Activated CD4-positive, alpha-beta T cell treated with anti-CD3 and anti-CD28 coated beads for 36 hours (primary cell): ENCODE measurements around the gene METTL1. TPM values are rescaled to one million over a fixed set of nuclear protein-coding genes. Genes with fewer than 3 reads are reported as not detected.

ENCODE experiments used
- ATAC-seq: fragments of 200-7000 bp; cut with Tn5 transposase; one replicate; pipeline ENCODE4 v1.10.0; 2021; ENCODE audit warnings: mild to moderate bottlenecking, moderate library complexity
- CTCF ChIA-PET: fragments of 350-600 bp; sonication (Branson Sonifier 250); formaldehyde crosslinking; loops from one replicate; lab custom pipeline; 2021; ENCODE audit warnings: antibody characterized with exemption; lab: Charles Lee
- POLR2A ChIA-PET: fragments of 350-600 bp; sonication (Branson Sonifier 250); formaldehyde crosslinking; loops from one replicate; lab custom pipeline; 2021; ENCODE audit warnings: antibody characterized with exemption, inconsistent platforms; lab: Charles Lee
- DNase-seq: peaks from one replicate; pipeline ENCODE4 v3.0.0-alpha.2; 2020
- H3K27ac Mint-ChIP-seq: one replicate; pipeline ENCODE4 v1.8.0; 2021; ENCODE audit warnings: mixed read lengths
- H3K27me3 Mint-ChIP-seq: one replicate; pipeline ENCODE4 v1.8.0; 2021; ENCODE audit warnings: mixed read lengths
- H3K36me3 Mint-ChIP-seq: one replicate; pipeline ENCODE4 v1.8.0; 2021; ENCODE audit warnings: low read depth, mixed read lengths
- H3K4me1 Mint-ChIP-seq: one replicate; pipeline ENCODE4 v1.8.0; 2021; ENCODE audit warnings: mixed read lengths
- H3K4me3 Mint-ChIP-seq: one replicate; pipeline ENCODE4 v1.8.0; 2021; ENCODE audit warnings: mild to moderate bottlenecking, moderate library complexity, mixed read lengths
- H3K9me3 Mint-ChIP-seq: one replicate; pipeline ENCODE4 v1.8.0; 2021; ENCODE audit warnings: low read depth, mixed read lengths
- intact Hi-C, 2 experiments: fragments of 100-400 bp; cut with DNase I in 1 of 2; cut with micrococcal nuclease in 1 of 2; formaldehyde crosslinking; loops; one replicate each; pipeline versions ENCODE4 v1.14.2 to v1.15.1; 2022 to 2024; cut with DNase I, micrococcal nuclease
- total RNA-seq, 2 experiments: library from RNA; stranded (reverse); gene quantifications; one replicate each; pipeline ENCODE4 v1.2.3, GENCODE V29; 2021

The METTL1 gene
- total RNA-seq, 2 experiments from 2014 or later, result 31.9 to 33.5 TPM

DNA sequence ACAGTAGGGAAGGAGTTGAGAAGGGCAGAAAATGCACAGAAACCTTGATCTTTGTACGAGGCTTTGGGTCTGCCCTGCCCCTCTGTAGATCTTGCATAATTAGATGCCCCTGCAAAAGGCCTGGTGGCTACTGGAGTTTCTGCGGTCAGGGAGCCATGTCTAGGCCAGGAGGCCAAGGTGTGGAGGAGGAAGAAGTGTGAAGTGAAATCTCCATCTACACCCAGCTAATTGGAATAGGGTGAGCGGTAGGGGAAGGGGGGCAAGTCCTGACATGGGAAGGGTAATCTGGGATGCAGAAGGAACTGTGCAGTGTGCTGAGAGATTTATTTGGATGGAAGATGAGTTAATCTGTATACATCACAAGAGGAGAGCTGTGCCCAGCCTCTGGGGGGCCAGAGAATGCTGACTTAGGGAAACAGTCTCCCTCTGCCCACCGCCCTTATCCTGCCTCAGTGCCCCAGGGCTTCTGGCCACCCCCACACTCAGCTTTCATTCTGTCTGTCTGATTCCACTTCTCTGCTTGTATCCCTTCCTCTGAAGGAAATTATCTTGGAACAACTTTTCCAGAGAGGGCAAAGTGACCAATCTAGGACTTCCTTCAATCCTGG, 10.4 kb downstream of the METTL1 start:
- POLR2A ChIA-PET, result no interaction called here
- CTCF ChIA-PET, result interaction anchor here (0.7 to 1.5 kb wide), 4 partner anchors 21 to 145 kb away, joined by 3 to 5 read pairs (median 3); partner anchors contain the start of gene TSFM
- H3K4me3 Mint-ChIP-seq, result no peak overlapping the region
- H3K27me3 Mint-ChIP-seq, result peaks cover 7% of the 10 kb centered on the region
- intact Hi-C loops, result no loop called here
- ATAC-seq (no peak), DNase-seq (no peak)
- H3K36me3 Mint-ChIP-seq, result peaks cover 41% of the 10 kb centered on the region
- H3K27ac Mint-ChIP-seq, result no peak overlapping the region
- no peaks in the 10 kb centered on the region for H3K9me3 Mint-ChIP-seq
- H3K4me1 Mint-ChIP-seq, result peaks cover 39% of the 10 kb centered on the region

DNA sequence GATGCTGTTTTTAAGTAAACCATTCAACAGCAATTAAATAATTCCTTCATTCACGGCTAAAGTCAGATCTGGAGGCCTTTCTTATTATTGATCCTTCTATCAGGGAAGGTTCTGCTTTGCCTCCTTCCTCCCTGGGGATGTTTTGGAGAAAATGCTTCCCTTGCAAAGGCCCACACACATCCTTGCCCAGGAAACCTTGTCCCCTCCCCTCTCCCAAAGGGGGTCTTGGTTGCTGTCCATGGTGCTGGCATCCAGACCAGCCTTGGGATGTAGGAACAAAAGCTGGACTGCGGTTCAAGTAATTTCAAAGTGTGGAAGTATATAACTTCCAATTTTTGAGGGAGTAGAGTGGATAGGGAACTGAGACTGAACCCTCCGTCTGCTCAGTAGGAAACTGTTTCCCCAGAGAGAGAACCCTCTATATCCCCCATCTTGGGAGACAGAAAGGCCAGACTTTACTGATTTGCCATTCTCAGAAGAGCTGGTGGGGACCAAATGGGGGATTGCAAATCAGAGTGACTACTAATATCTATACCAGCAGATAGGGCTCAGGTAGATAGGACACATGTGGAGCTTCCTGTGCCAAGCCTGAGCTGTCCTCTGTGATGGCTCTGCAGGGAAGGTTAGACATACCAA, 11.4 kb downstream of the METTL1 start:
- ATAC-seq (no peak), DNase-seq (no peak)
- ChIA-PET POLR2A (interaction anchor here (0.5 to 1.0 kb wide), 2 partner anchors 16 to 17 kb away, joined by 3 to 7 read pairs; partner anchors contain the start of gene TSPAN31), CTCF (interaction anchor here (0.9 to 1.2 kb wide), 4 partner anchors 20 to 170 kb away, joined by 3 to 8 read pairs (median 4); partner anchors contain the start of gene PIP4K2C)
- no peaks in the 10 kb centered on the region for H3K9me3 Mint-ChIP-seq
- H3K4me3 Mint-ChIP-seq, result no peak overlapping the region
- H3K4me1 Mint-ChIP-seq, result peaks cover 35% of the 10 kb centered on the region
- peaks cover 38% of the 10 kb centered on the region for H3K36me3 Mint-ChIP-seq
- intact Hi-C loops, result no loop called here
- no peak overlapping the region for H3K27ac Mint-ChIP-seq
- H3K27me3 Mint-ChIP-seq, result peaks cover 3% of the 10 kb centered on the region

DNA sequence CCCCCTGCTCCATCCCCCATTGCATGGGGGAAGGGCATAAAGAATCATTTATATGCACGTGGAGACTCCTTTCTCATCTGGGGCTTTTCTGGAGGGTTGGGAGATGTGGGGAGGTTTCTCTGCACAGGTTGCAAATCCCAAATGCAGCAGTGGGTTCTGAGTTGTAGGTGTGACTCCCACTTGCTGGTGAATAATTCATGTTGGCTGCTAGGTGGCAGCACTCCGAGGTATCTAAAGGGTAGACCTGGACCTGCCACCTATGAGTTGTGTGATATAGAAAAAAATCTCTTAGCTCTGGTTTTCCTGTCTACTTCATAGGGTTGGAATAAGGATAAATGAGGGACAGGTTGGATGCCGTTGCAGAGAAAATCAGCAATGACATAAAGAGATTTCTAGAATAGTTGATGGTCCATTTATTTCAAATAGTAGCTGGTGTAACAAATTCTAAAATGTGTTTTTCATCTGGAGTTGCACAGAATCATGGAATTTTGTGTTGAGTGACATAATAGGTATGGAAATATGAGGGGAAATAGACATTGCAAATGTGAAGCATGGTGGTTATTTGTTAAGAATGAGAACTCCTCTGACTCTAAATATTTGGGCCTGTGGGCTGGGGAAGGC, 12.4 kb downstream of the METTL1 start:
- Mint-ChIP-seq H3K9me3 (no peaks in the 10 kb centered on the region), H3K4me3 (no peak overlapping the region), H3K27me3 (peaks cover 3% of the 10 kb centered on the region), H3K27ac (no peak overlapping the region), H3K4me1 (peaks cover 35% of the 10 kb centered on the region), H3K36me3 (peaks cover 38% of the 10 kb centered on the region)
- ChIA-PET POLR2A (interaction anchor here (1.0 kb wide), 1 partner anchor 15 kb away, joined by 3 read pairs; the partner anchor contains the start of gene TSPAN31), CTCF (interaction anchor here (0.6 to 1.8 kb wide), 20 partner anchors 8 to 1431 kb away, joined by 3 to 9 read pairs (median 4); partner anchors contain the start of genes EEF1AKMT3, METTL1 and TSFM)
- intact Hi-C loops, result loop anchor here in 1 of 2 experiments (10.0 kb wide), 1 partner anchor 1125 kb away; the partner anchor contains the start of gene BAZ2A
- ATAC-seq (peak; percentile 26), DNase-seq (peak; percentile 64)

DNA sequence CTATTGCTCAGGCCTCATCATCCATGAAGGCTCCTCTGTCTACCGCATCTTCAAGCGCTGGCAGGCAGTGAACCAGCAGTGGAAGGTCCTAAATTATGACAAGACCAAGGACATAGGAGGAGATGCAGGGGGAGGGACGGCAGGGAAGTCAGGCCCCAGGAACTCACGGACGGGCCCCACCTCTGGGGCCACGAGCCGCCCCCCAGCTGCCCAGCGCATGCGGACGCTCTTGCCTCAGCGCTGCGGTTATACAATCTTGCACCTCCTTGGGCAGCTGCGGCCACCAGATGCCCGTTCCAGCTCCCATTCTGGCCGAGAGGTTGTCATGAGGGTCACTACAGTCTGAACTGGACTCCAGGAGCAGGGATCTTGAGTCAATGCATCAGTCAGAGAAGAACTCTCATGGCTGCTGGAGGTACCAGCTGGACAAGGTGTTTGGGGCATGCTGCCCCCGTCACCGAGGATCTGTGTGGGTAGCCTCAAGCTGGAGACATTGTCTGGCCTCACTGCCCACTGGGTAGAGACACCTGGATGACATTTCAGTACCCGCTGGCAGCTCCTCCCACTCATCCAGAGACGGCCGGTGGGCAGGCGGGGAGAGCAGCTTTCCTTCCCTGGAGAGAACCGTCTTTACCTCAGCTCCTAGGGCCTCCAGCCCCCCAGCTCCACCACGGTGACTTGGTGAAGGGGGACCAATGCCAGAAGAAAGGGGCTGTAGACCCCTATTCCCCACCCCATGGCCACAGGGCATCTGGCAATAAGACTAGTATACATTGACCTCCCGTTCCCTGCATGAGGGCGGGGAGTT, 13.1 kb downstream of the METTL1 start:
- Mint-ChIP-seq H3K27ac (no peak overlapping the region), H3K27me3 (peaks cover 2% of the 10 kb centered on the region), H3K4me1 (peaks cover 38% of the 10 kb centered on the region), H3K36me3 (peaks cover 33% of the 10 kb centered on the region), H3K4me3 (no peak overlapping the region), H3K9me3 (no peaks in the 10 kb centered on the region)
- CTCF ChIA-PET, result interaction anchor here (0.5 to 1.8 kb wide), 10 partner anchors 9 to 1628 kb away, joined by 3 to 9 read pairs (median 5); partner anchors contain the start of genes EEF1AKMT3, METTL1 and TSFM
- intact Hi-C loops, result loop anchor here in 1 of 2 experiments (10.0 kb wide), 1 partner anchor 1124 kb away; the partner anchor contains the start of gene BAZ2A
- ATAC-seq (no peak), DNase-seq (no peak)
- POLR2A ChIA-PET, result no interaction called here

DNA sequence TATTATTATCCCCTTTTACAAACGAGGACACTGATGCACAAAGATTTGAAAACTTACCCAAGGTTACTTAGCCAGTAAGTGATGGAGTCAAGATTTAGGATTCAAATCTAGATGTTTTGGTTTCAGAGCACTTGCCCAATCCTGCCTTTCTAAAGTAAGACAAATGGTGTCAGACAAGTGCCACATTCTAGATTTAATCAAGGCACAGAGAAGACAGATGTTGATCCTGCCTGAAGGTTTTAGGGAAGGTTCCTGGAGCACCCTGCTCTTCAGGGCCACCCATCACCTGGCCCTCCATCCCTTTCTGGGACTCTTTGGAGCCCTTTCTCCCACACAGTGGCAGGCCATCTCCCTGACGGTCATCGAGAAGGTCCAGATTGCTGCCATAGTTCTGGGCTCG, 14.1 kb downstream of the METTL1 start:
- peaks cover 23% of the 10 kb centered on the region for H3K36me3 Mint-ChIP-seq
- ATAC-seq (no peak), DNase-seq (no peak)
- H3K27me3 Mint-ChIP-seq, result no peaks in the 10 kb centered on the region
- H3K27ac Mint-ChIP-seq, result no peak overlapping the region
- CTCF ChIA-PET, result interaction anchor here (1.0 to 2.8 kb wide), 4 partner anchors 10 to 325 kb away, joined by 3 to 54 read pairs (median 14); partner anchors contain the start of genes CTDSP2, CYP27B1 and TSFM
- H3K9me3 Mint-ChIP-seq, result no peaks in the 10 kb centered on the region
- H3K4me1 Mint-ChIP-seq, result peaks cover 41% of the 10 kb centered on the region
- POLR2A ChIA-PET, result no interaction called here
- intact Hi-C loops, result loop anchor here in 1 of 2 experiments (2.0 to 10.0 kb wide), 2 partner anchors 13 to 1123 kb away; partner anchors contain the start of gene BAZ2A
- H3K4me3 Mint-ChIP-seq, result no peak overlapping the region

DNA sequence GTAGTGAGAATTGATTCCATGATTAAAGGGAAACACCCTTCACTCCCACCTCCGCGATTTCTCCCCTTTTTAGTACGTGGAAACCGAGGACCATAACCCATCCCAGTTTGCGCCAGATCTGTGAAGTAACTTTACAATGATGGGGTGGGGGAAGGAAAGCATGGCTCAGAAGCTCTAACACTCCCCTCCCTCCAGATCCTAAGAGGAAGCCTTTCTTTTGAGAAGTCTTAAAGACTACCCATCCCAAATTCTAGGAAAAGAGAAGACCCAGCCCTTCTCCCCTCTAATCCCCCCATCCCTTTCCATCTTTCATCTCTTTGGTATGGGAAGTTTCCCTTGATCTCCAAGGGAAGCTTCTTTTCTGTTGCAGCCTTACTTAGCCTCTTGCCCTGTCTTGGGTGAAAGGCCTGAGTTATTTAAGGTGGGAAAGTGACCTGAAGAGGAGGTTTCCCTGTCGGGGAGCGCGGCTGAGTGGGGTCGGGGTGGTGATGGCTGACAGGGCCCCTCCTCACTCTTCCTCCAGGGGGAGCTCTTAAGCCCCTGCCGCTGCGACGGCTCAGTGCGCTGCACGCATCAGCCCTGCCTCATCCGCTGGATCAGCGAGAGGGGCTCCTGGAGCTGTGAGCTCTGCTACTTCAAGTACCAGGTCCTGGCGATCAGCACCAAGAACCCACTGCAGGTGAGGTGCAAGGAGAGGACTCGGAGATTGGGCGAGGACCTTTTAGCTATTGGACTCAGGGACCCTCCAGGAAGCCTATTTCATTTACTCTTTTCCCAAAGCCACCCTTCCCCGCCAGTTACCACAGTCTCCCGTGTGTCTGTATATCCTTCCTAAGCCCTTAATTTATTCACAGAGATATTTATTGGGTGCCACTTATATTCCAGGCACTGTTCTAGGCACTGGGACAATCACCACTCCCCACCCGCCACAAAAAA, 15.2 kb downstream of the METTL1 start:
- Mint-ChIP-seq H3K4me3 (peak overlapping the region; percentile 79), H3K36me3 (peaks cover 24% of the 10 kb centered on the region), H3K4me1 (peaks cover 47% of the 10 kb centered on the region), H3K27me3 (no peaks in the 10 kb centered on the region), H3K9me3 (no peaks in the 10 kb centered on the region), H3K27ac (peak overlapping the region; percentile 68)
- POLR2A ChIA-PET, result interaction anchor here (0.7 to 1.4 kb wide), 3 partner anchors 9 to 12 kb away, joined by 4 to 6 read pairs (median 5); partner anchors contain the start of gene TSPAN31
- intact Hi-C loops, result loop anchor here in 1 of 2 experiments (1.0 to 10.0 kb wide), 4 partner anchors 9 to 1122 kb away; partner anchors contain the start of gene BAZ2A
- peak; percentile 29 for ATAC-seq
- DNase-seq, result peak; percentile 83
- CTCF ChIA-PET, result interaction anchor here (0.6 to 2.8 kb wide), 31 partner anchors 8 to 324 kb away, joined by 3 to 54 read pairs (median 4); partner anchors contain the start of genes CTDSP2, CYP27B1, EEF1AKMT3 and METTL1

DNA sequence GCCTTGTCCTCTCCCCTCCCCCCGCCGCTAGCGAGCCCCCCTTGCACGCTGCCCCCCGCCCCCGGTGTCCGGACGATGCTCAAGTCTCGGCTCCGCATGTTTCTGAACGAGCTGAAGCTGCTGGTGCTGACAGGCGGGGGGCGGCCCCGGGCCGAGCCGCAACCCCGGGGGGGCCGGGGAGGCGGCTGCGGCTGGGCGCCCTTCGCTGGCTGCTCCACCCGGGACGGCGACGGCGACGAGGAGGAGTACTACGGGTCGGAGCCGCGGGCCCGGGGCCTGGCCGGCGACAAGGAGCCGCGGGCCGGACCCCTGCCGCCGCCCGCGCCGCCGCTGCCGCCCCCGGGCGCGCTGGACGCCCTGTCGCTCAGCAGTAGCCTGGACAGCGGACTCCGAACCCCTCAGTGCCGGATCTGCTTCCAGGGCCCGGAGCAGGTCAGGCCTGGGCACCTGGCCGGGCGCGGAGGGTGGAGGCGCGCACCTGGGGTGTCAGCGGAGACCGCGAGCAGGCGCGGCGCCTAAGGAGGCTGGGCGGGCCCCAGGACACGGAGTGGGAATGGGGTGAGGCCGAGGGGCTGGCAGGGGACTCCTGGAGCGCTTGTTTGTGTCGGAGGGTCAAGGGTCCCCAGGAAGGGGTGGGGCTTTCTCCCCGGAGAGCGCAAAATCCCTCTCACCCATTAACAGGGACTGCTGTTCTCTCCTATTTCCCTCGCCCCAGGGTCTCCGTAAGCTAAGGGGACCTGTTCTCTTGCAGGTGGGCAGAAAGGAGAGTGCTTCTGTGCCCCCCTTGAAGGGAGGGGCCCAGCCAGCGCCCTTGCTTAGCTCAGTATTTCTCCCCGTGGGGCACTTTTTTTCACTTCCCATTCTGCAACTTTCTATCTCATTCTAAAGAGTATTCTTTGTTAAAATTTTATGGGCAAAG, 16.2 kb downstream of the METTL1 start:
- ATAC-seq, result no peak
- intact Hi-C loops, result loop anchor here in 1 of 2 experiments (1.0 to 10.0 kb wide), 6 partner anchors 10 to 1121 kb away; partner anchors contain the start of genes BAZ2A, CTDSP2 and TSFM
- Mint-ChIP-seq H3K4me1 (peaks cover 57% of the 10 kb centered on the region), H3K27me3 (no peaks in the 10 kb centered on the region), H3K27ac (peak overlapping the region; percentile 40), H3K36me3 (peaks cover 26% of the 10 kb centered on the region), H3K9me3 (no peaks in the 10 kb centered on the region), H3K4me3 (peak overlapping the region; percentile 79)
- peak; percentile 55 for DNase-seq
- POLR2A ChIA-PET, result interaction anchor here (0.6 to 1.4 kb wide), 4 partner anchors 10 to 68 kb away, joined by 4 to 10 read pairs (median 6); partner anchors contain the start of gene TSPAN31
- CTCF ChIA-PET, result interaction anchor here (0.6 to 2.8 kb wide), 20 partner anchors 9 to 152 kb away, joined by 3 to 54 read pairs (median 5); partner anchors contain the start of genes CYP27B1, TSFM and TSPAN31

DNA sequence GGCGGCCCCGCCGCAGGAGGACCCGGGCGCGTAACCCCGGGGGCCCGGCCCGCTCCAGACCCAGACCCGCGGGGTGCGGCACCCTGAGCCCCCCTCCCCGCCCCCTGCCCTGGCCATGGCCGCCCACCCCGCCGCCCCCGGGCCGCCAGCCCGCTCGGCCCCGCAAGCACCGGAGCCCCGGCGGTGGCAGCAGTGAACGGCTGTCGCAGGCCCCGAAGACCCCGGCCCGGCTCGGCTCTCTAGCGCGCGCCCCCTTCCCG, 16.8 kb downstream of the METTL1 start:
- Mint-ChIP-seq H3K9me3 (no peaks in the 10 kb centered on the region), H3K4me1 (peaks cover 63% of the 10 kb centered on the region), H3K4me3 (peak overlapping the region; percentile 79), H3K36me3 (peaks cover 31% of the 10 kb centered on the region), H3K27ac (no peak overlapping the region), H3K27me3 (no peaks in the 10 kb centered on the region)
- POLR2A ChIA-PET, result no interaction called here
- DNase-seq, result no peak
- intact Hi-C loops, result loop anchor here in 1 of 2 experiments (1.0 to 10.0 kb wide), 3 partner anchors 27 to 1120 kb away; partner anchors contain the start of genes BAZ2A, CTDSP2 and TSFM
- CTCF ChIA-PET, result interaction anchor here (2.8 kb wide), 1 partner anchor 12 kb away, joined by 54 read pairs; the partner anchor contains the start of gene CYP27B1
- ATAC-seq, result no peak
